ENCODE results near the gene GLA.

GLA gene

GRCh38 chrX:101348452-101349192, 59.1 kb downstream of the GLA start, which contains the start of gene TIMM8A:
Gene TIMM8A (minus strand): TSS chrX:101348742. CDS start chrX:101348664, 78 bp downstream.
- Histone ChIP-seq H3K27ac (ENCODE audit: low read length) (peak within 1 kb of the TSS; percentile 87), H3K4me2 (ENCODE audit: insufficient read depth, low read length) (peak within 1 kb of the TSS; percentile 82), H3K4me1 (ENCODE audit: insufficient read depth, low read length) (peaks cover 24% of the 10 kb centered on the region), H2AFZ (ENCODE audit: low read depth, low read length) (peak within 1 kb of the TSS; percentile 90), H3K9ac (ENCODE audit: low read depth, low read length) (peak within 1 kb of the TSS; percentile 64), H3K36me3 (ENCODE audit: insufficient read depth, low read length) (peaks cover 8% of the 10 kb centered on the region; the same call in 1 of the 2 replicates), H3K4me3 (ENCODE audit: low read depth in 1 of 2, low read length in 2 of 2) (peak within 1 kb of the TSS; percentile 69 to 91), H3K79me2 (ENCODE audit: insufficient read depth, low read length) (peaks cover 32% of the 10 kb centered on the region), H3K9me3 (ENCODE audit: insufficient read depth, low read length, severe bottlenecking) (no peaks in the 10 kb centered on the region), H4K20me1 (ENCODE audit: insufficient read depth, low read length) (no peaks in the 10 kb centered on the region), H3K27me3 (ENCODE audit: insufficient read depth, low read length, poor library complexity) (no peaks in the 10 kb centered on the region)
- ATAC-seq (ENCODE audit: insufficient read depth, low read depth) (peak; percentile 98), DNase-seq (peak; percentile 81)
- TF ChIP-seq CTCF (IDR thresholded peaks at IDR 0.05; ENCODE audit: borderline replicate concordance, extremely low read depth, low read length, poor library complexity, severe bottlenecking) (no peak), EZH2 (IDR thresholded peaks at IDR 0.05; ENCODE audit: borderline replicate concordance, low read depth, low read length, severe bottlenecking) (no peak)

- Histone ChIP-seq H3K79me2 (ENCODE audit: insufficient read depth, low read length) (peaks cover 32% of the 10 kb centered on the region), H3K4me3 (ENCODE audit: low read depth in 1 of 2, low read length in 2 of 2) (peak overlapping the region; percentile 69 to 91; a peak in 3 of 4 replicates), H3K4me2 (ENCODE audit: insufficient read depth, low read length) (peak overlapping the region; percentile 82), H3K9me3 (ENCODE audit: insufficient read depth, low read length, severe bottlenecking) (no peaks in the 10 kb centered on the region), H2AFZ (ENCODE audit: low read depth, low read length) (peak overlapping the region; percentile 90), H3K27me3 (ENCODE audit: insufficient read depth, low read length, poor library complexity) (no peaks in the 10 kb centered on the region), H4K20me1 (ENCODE audit: insufficient read depth, low read length) (no peaks in the 10 kb centered on the region), H3K9ac (ENCODE audit: low read depth, low read length) (peak overlapping the region; percentile 64), H3K27ac (ENCODE audit: low read length) (peak overlapping the region; percentile 87), H3K36me3 (ENCODE audit: insufficient read depth, low read length) (peaks cover 8% of the 10 kb centered on the region; the same call in 1 of the 2 replicates), H3K4me1 (ENCODE audit: insufficient read depth, low read length) (peaks cover 24% of the 10 kb centered on the region)
- no peak for TF ChIP-seq EZH2 (IDR thresholded peaks at IDR 0.05; ENCODE audit: borderline replicate concordance, low read depth, low read length, severe bottlenecking)
- no peak for DNase-seq
- peak; percentile 10; the same call in 2 of the 3 replicates for ATAC-seq (ENCODE audit: insufficient read depth, low read depth)
Observed at GRCh38 chrX:101347859-101348451, 59.8 kb downstream of the GLA start.

Data from DND-41 (cell line).